GM12878 (cell line): ENCODE data around the gene MMD. TPM values are rescaled to one million over a fixed set of nuclear protein-coding genes. Genes with fewer than 3 reads are reported as not detected.

Source experiments
- ATAC-seq: fragments of 200-7000 bp; cut with Tn5 transposase; 3 replicates; pipeline ENCODE4 v1.9.1; 2020; ENCODE audit warnings: mild to moderate bottlenecking, moderate library complexity
- BruUV-seq: library from RNA; stranded (reverse); fragments of 400-500 nt; replicated peaks from 2 replicates; lab custom pipeline; 2021; lab: Mats Ljungman, UMichigan
- CTCF ChIA-PET: fragments of 300-600 bp; sonication (Branson Sonifier 250); formaldehyde crosslinking; extraction: SDS; loops from one replicate; lab custom pipeline; 2021; ENCODE audit warnings: inconsistent platforms; lab: Yijun Ruan, JAX
- POLR2A ChIA-PET: fragments of 350-600 bp; formaldehyde crosslinking; extraction: SDS; loops from one replicate; lab custom pipeline; 2021; ENCODE audit warnings: inconsistent platforms; lab: Charles Lee
- RAD21 ChIA-PET: fragments of 300-600 bp; sonication (Branson Sonifier 250); formaldehyde crosslinking; loops from one replicate; lab custom pipeline; 2023; ENCODE audit warnings: antibody characterized with exemption; ENCODE audit not compliant: unreplicated experiment; lab: Charles Lee
- SMC1A ChIA-PET: fragments of 300-600 bp; sonication (Branson Sonifier 250); formaldehyde crosslinking; loops from one replicate; lab custom pipeline; 2023; ENCODE audit not compliant: unreplicated experiment, uncharacterized antibody; lab: Charles Lee
- DNase-seq: peaks from one replicate; pipeline ENCODE4 v3.0.0-alpha.2; 2011; ENCODE audit warnings: low read depth, low spot score
- FAIRE-seq: peaks from 3 replicates; lab custom pipeline; 2011; peaks lifted over from hg19 to GRCh38; lab: Jason Lieb, UNC
- H2AFZ ChIP-seq: 2 replicates; pipeline ENCODE4 v1.6.0; 2011; ENCODE audit warnings: low read depth, low read length, control low read depth; ENCODE audit not compliant: control insufficient read depth
- H3K27ac ChIP-seq: 2 replicates; pipeline ENCODE4 v1.5.1; 2011; ENCODE audit warnings: control low read depth; ENCODE audit not compliant: control insufficient read depth, insufficient read depth
- H3K27me3 ChIP-seq, 2 experiments: replicated peaks in 1 of 2; 2 replicates each; pipeline versions ENCODE4 v1.6.0 to v1.6.1; 2011; ENCODE audit warnings: low read length in 1 of 2; ENCODE audit not compliant: control insufficient read depth in 2 of 2, insufficient read depth in 2 of 2
- H3K36me3 ChIP-seq, 2 experiments: 2 replicates each; pipeline ENCODE4 v1.5.1; 2011; ENCODE audit warnings: low read length in 1 of 2; ENCODE audit not compliant: control insufficient read depth in 2 of 2, insufficient read depth in 2 of 2
- H3K4me1 ChIP-seq: 2 replicates; pipeline ENCODE4 v1.6.1; 2011; ENCODE audit warnings: mild to moderate bottlenecking, low read length, moderate library complexity, mixed read lengths; ENCODE audit not compliant: control insufficient read depth, insufficient read depth
- H3K4me2 ChIP-seq: 2 replicates; pipeline ENCODE4 v1.6.0; 2011; ENCODE audit warnings: control low read depth; ENCODE audit not compliant: control insufficient read depth, insufficient read depth
- H3K4me3 ChIP-seq: fragments of 200-600 bp; sonication (generic); 2 replicates; pipeline ENCODE4 v1.5.1; 2016
- H3K79me2 ChIP-seq: 2 replicates; pipeline ENCODE4 v1.6.0; 2011; ENCODE audit warnings: low read length; ENCODE audit not compliant: control insufficient read depth, insufficient read depth
- H3K9ac ChIP-seq: 2 replicates; pipeline ENCODE4 v1.8.0; 2011; ENCODE audit warnings: low read length, control low read depth, mixed read lengths; ENCODE audit not compliant: control insufficient read depth, insufficient read depth
- H3K9me3 ChIP-seq: replicated peaks from 3 replicates; pipeline ENCODE4 v1.5.1; 2011; ENCODE audit warnings: mild to moderate bottlenecking, low read length; ENCODE audit not compliant: control insufficient read depth, insufficient read depth
- H4K20me1 ChIP-seq: 2 replicates; pipeline ENCODE4 v1.6.0; 2011; ENCODE audit not compliant: control insufficient read depth, insufficient read depth
- BRCA1 ChIP-seq: IDR thresholded peaks from 2 replicates; pipeline ENCODE4 v1.6.1; 2011; ENCODE audit warnings: low read depth, low read length, improper control_type of control experiment
- EED ChIP-seq: sonication (generic); IDR thresholded peaks from 2 replicates; pipeline ENCODE4 v1.6.1; 2016; ENCODE audit warnings: antibody characterized with exemption, low read depth
- ETV6 ChIP-seq, 2 experiments: fragments of 450-650 bp in 1 of 2; IDR thresholded peaks in 1 of 2; conservative IDR thresholded peaks in 1 of 2; 2 replicates each; pipeline ENCODE4 v1.6.1; 2014; ENCODE audit warnings: antibody characterized with exemption in 1 of 2, borderline replicate concordance in 1 of 2, low read depth in 1 of 2, mild to moderate bottlenecking in 1 of 2, moderate library complexity in 1 of 2
- EZH2 ChIP-seq: IDR thresholded peaks from 2 replicates; pipeline ENCODE4 v1.6.1; 2012; ENCODE audit warnings: low read depth, mild to moderate bottlenecking, control low read depth, inconsistent platforms, low read length, borderline replicate concordance; ENCODE audit not compliant: control insufficient read depth
- FOXM1 ChIP-seq: IDR thresholded peaks from 2 replicates; pipeline ENCODE4 v1.6.1; 2012; ENCODE audit warnings: low read depth, mild to moderate bottlenecking, inconsistent platforms, low read length, moderate library complexity
- IKZF1 ChIP-seq: fragments of 450-650 bp; conservative IDR thresholded peaks from 2 replicates; pipeline ENCODE4 v1.6.1; 2017; ENCODE audit warnings: antibody characterized with exemption, mild to moderate bottlenecking
- LARP7 ChIP-seq: fragments of 450-650 bp; IDR thresholded peaks from 2 replicates; pipeline ENCODE4 v1.6.1; 2017; ENCODE audit warnings: mild to moderate bottlenecking
- MYC ChIP-seq: IDR thresholded peaks from 2 replicates; pipeline ENCODE4 v1.6.1; 2011; ENCODE audit warnings: mild to moderate bottlenecking, low read length, moderate library complexity, inconsistent platforms; ENCODE audit not compliant: insufficient read depth, insufficient replicate concordance, insufficient read length, severe bottlenecking
- PAX5 ChIP-seq: IDR thresholded peaks from 2 replicates; pipeline ENCODE4 v1.6.1; 2011; ENCODE audit warnings: low read depth, low read length, borderline replicate concordance
- PML ChIP-seq: IDR thresholded peaks from 2 replicates; pipeline ENCODE4 v1.6.1; 2012; ENCODE audit warnings: low read length, inconsistent platforms
- RUNX3 ChIP-seq: IDR thresholded peaks from 2 replicates; pipeline ENCODE4 v1.6.1; 2012; ENCODE audit warnings: low read length, inconsistent platforms
- TBL1XR1 ChIP-seq: IDR thresholded peaks from 2 replicates; pipeline ENCODE4 v1.6.1; 2012; ENCODE audit warnings: low read depth, low read length, improper control_type of control experiment
- YBX1 ChIP-seq: fragments of 450-650 bp; IDR thresholded peaks from 2 replicates; pipeline ENCODE4 v1.6.1; 2016; ENCODE audit warnings: antibody characterized with exemption
- ZNF207 ChIP-seq: fragments of 450-650 bp; IDR thresholded peaks from 2 replicates; pipeline ENCODE4 v1.6.1; 2014; ENCODE audit warnings: antibody characterized with exemption, mild to moderate bottlenecking, borderline replicate concordance
- ZSCAN29 ChIP-seq: fragments of 450-650 bp; IDR thresholded peaks from 2 replicates; pipeline ENCODE4 v1.6.1; 2017; ENCODE audit warnings: mild to moderate bottlenecking, moderate library complexity
- WGBS: methylation state at CpG from one replicate; pipeline ENCODE4 v1.1.6; 2016; ENCODE audit warnings: low lambda C conversion rate; ENCODE audit not compliant: insufficient replicate concordance, insufficient coverage; ENCODE audit errors: missing lambda C conversion rate; 5-methylcytosine and 5-hydroxymethylcytosine counted together
- in situ Hi-C: fragments of 300-500 bp; cut with MboI; formaldehyde crosslinking; loops from 9 replicates; pipeline ENCODE4 v1.14.3; 2018; ENCODE audit warnings: mixed read lengths
- intact Hi-C: fragments of 100-400 bp; cut with micrococcal nuclease; formaldehyde crosslinking; loops from one replicate; pipeline ENCODE4 v1.14.2; 2022; ENCODE audit not compliant: unreplicated experiment
- polyA plus RNA-seq, 11 experiments: library from polyadenylated mRNA; depleted of rRNA in 4 of 11; unstranded in 6 of 11; stranded (reverse) in 5 of 11; fragments of >200 nt; fragmentation: Nextera tagmentation in 4 of 11; fragmentation: Illumina TruSeq in 1 of 11; extraction: Ambion mirVana in 4 of 11; extraction: Trizol in 1 of 11; gene quantifications; 1 replicate in 1 of 11; 2 replicates in 10 of 11; pipeline versions ENCODE4 v1.2.1 to v1.2.3, GENCODE V29; 2011 to 2016; ENCODE audit warnings: inconsistent platforms in 2 of 11, missing spikeins in 2 of 11, low read depth in 1 of 11
- total RNA-seq, 4 experiments: library from RNA; depleted of rRNA in 3 of 4; stranded (reverse); fragments of >200 nt in 3 of 4; fragmentation: Illumina TruSeq in 1 of 4; extraction: Trizol in 1 of 4; gene quantifications; 2 replicates each; pipeline versions ENCODE4 v1.2.1 to v1.2.3, GENCODE V29; 2013 to 2021
- TF ChIP-seq, protein P1 (sequence below): IDR thresholded peaks from 2 replicates; pipeline ENCODE4 v1.6.1; 2011; ENCODE audit warnings: borderline replicate concordance, low read depth, mild to moderate bottlenecking, moderate library complexity, mixed read lengths, low read length; ENCODE audit not compliant: insufficient read depth; ENCODE audit errors: extremely low read length
- TF ChIP-seq, protein P2 (sequence below): IDR thresholded peaks from 2 replicates; pipeline ENCODE4 v1.6.1; 2012; ENCODE audit warnings: low read depth, low read length, improper control_type of control experiment
- TF ChIP-seq, protein P3 (sequence below): fragments of 150-350 bp; IDR thresholded peaks from 2 replicates; pipeline ENCODE4 v1.6.1; 2016; ENCODE audit warnings: low read depth, low read length
- TF ChIP-seq, protein P4 (sequence below): IDR thresholded peaks from 2 replicates; pipeline ENCODE4 v1.6.1; 2011; ENCODE audit warnings: mild to moderate bottlenecking, low read depth, low read length, moderate library complexity; ENCODE audit not compliant: insufficient replicate concordance

MMD gene
- total and polyA plus RNA-seq, 10 of the 15 experiments (the other 5 are each of a cell fraction or from before 2014, with no cell fraction given) = 8.0 to 46.7 (median 22.3) TPM

DNA sequence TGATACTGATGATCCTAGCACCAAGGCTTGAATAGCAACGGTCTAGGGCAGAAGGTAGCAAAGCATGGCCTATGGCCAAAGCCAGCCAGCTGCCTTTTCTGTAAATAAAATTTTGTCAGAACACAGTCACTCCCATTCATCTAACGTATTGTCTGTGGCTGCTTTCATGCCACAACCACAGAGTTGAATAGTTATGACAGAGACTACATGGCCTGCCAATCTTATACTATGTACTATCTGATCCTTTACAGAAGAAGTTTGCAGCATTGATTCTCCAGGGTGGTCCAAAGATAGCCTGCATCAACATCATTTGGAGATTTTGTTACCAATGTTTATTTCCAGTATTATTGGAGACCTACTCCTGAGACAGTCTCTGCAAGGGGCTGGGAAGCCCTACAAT lies 19.9 kb upstream of the MMD start:
- intact Hi-C loops (no loop called here), in situ Hi-C loops (no loop called here)
- Histone ChIP-seq H3K79me2 (no peaks in the 10 kb centered on the region), H3K9me3 (no peaks in the 10 kb centered on the region), H2AFZ (peak overlapping the region; percentile 29; the same call in 1 of the 2 replicates), H3K36me3 (no peaks in the 10 kb centered on the region), H3K4me2 (no peak overlapping the region), H4K20me1 (no peaks in the 10 kb centered on the region), H3K27me3 (no peaks in the 10 kb centered on the region), H3K9ac (no peak overlapping the region), H3K27ac (no peak overlapping the region), H3K4me1 (peaks cover 20% of the 10 kb centered on the region), H3K4me3 (no peak overlapping the region)
- BruUV-seq = no TSS peak
- ChIA-PET SMC1A (interaction anchor here (0.6 to 17.7 kb wide), 7 partner anchors 10 to 1438 kb away, joined by 3 to 359 read pairs (median 7); partner anchors contain the start of gene MMD), RAD21 (interaction anchor here (1.2 to 2.0 kb wide), 4 partner anchors 16 to 24 kb away, joined by 3 to 9 read pairs (median 4); no protein-coding TSS in a partner anchor), CTCF (interaction anchor here (0.9 to 1.9 kb wide), 3 partner anchors 21 to 294 kb away, joined by 3 to 5 read pairs (median 3); no protein-coding TSS in a partner anchor), POLR2A (interaction anchor here (1.0 to 1.7 kb wide), 4 partner anchors 8 to 20 kb away, joined by 3 to 4 read pairs (median 3); partner anchors contain the start of gene MMD)
- DNase-seq = no peak
- no peak for FAIRE-seq
- peak; percentile 51 for ATAC-seq
- 6% methylated on average over 2 of the region's 2 CpGs for WGBS
- TF ChIP-seq MYC (no peak), BRCA1 (no peak), ETV6 (conservative IDR thresholded peaks at IDR 0.05 in 1 of 2, IDR thresholded peaks at IDR 0.05 in 1 of 2; ENCODE audit: borderline replicate concordance in 1 of 2, low read depth in 1 of 2) (no peak), IKZF1 (no peak), PAX5 (no peak), ZSCAN29 (no peak), FOXM1 (no peak), ZNF207 (no peak), EED (no peak), LARP7 (no peak), RUNX3 (peak; percentile 58), PML (no peak), TBL1XR1 (no peak), YBX1 (no peak), EZH2 (no peak)
- TF ChIP-seq, protein P1, sequence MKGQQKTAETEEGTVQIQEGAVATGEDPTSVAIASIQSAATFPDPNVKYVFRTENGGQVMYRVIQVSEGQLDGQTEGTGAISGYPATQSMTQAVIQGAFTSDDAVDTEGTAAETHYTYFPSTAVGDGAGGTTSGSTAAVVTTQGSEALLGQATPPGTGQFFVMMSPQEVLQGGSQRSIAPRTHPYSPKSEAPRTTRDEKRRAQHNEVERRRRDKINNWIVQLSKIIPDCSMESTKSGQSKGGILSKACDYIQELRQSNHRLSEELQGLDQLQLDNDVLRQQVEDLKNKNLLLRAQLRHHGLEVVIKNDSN = no peak
- TF ChIP-seq, protein P2, sequence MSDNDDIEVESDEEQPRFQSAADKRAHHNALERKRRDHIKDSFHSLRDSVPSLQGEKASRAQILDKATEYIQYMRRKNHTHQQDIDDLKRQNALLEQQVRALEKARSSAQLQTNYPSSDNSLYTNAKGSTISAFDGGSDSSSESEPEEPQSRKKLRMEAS = no peak
- TF ChIP-seq, protein P3, sequence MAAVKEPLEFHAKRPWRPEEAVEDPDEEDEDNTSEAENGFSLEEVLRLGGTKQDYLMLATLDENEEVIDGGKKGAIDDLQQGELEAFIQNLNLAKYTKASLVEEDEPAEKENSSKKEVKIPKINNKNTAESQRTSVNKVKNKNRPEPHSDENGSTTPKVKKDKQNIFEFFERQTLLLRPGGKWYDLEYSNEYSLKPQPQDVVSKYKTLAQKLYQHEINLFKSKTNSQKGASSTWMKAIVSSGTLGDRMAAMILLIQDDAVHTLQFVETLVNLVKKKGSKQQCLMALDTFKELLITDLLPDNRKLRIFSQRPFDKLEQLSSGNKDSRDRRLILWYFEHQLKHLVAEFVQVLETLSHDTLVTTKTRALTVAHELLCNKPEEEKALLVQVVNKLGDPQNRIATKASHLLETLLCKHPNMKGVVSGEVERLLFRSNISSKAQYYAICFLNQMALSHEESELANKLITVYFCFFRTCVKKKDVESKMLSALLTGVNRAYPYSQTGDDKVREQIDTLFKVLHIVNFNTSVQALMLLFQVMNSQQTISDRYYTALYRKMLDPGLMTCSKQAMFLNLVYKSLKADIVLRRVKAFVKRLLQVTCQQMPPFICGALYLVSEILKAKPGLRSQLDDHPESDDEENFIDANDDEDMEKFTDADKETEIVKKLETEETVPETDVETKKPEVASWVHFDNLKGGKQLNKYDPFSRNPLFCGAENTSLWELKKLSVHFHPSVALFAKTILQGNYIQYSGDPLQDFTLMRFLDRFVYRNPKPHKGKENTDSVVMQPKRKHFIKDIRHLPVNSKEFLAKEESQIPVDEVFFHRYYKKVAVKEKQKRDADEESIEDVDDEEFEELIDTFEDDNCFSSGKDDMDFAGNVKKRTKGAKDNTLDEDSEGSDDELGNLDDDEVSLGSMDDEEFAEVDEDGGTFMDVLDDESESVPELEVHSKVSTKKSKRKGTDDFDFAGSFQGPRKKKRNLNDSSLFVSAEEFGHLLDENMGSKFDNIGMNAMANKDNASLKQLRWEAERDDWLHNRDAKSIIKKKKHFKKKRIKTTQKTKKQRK = no peak
- TF ChIP-seq, protein P4, sequence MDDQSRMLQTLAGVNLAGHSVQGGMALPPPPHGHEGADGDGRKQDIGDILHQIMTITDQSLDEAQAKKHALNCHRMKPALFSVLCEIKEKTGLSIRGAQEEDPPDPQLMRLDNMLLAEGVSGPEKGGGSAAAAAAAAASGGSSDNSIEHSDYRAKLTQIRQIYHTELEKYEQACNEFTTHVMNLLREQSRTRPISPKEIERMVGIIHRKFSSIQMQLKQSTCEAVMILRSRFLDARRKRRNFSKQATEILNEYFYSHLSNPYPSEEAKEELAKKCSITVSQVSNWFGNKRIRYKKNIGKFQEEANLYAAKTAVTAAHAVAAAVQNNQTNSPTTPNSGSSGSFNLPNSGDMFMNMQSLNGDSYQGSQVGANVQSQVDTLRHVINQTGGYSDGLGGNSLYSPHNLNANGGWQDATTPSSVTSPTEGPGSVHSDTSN = peak; percentile 52
